ENCODE measurements around the gene GPR32.
"Not testable (repeated sequence)": the region's sequence is repeated elsewhere in the genome, so short reads cannot be mapped to it uniquely, and the experiment has no call there.

DNA sequence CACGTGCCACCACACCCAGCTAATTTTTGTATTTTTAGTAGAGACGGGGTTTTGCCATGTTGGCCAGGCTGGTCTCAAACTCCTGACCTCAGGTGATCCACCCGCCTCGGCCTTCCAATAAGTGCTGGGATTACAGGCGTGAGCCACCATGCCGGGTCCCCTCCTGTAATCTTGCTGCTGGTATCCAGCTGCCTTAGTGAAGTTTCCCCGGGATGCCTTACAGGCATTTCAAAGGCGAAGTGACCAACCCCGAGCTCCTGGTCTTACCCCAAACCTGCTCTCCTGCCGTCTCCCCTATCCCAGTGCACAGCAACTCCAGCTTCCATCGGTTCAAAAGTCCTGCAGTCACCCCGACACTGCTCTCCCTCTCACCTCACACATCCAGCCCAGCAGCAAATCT lies 3.5 kb upstream of the GPR32 start:
- TF ChIP-seq FOXA1 (IDR thresholded peaks at IDR 0.05); BHLHE40 (IDR thresholded peaks at IDR 0.05; ENCODE audit: borderline replicate concordance); FOXK2 (IDR thresholded peaks at IDR 0.05); SP1 (IDR thresholded peaks at IDR 0.05); ZNF384 (IDR thresholded peaks at IDR 0.05); TARDBP (IDR thresholded peaks at IDR 0.05); ELF4 (IDR thresholded peaks at IDR 0.05); HDGF (IDR thresholded peaks at IDR 0.05; ENCODE audit: borderline replicate concordance): not testable (repeated sequence)

All from HEK293T (cell line).